Naive thymus-derived CD4-positive, alpha-beta T cell (primary cell): Measurements from ENCODE around the gene SMPD3. TPM values are rescaled to one million over a fixed set of nuclear protein-coding genes. Genes with fewer than 3 reads are reported as not detected.

Experiments used
- ATAC-seq: fragments of 150-1000 bp; cut with Tn5 transposase; 2 replicates; pipeline ENCODE4 v1.10.0; 2021; ENCODE audit warnings: mild to moderate bottlenecking, moderate library complexity
- CTCF ChIA-PET: fragments of 350-600 bp; sonication (Branson Sonifier 250); formaldehyde crosslinking; loops from one replicate; lab custom pipeline; 2021; ENCODE audit warnings: antibody characterized with exemption; lab: Charles Lee
- POLR2A ChIA-PET: fragments of 350-600 bp; sonication (Branson Sonifier 250); formaldehyde crosslinking; loops from one replicate; lab custom pipeline; 2021; ENCODE audit warnings: antibody characterized with exemption, inconsistent platforms; lab: Charles Lee
- DNase-seq, 9 donors: peaks; one replicate each; pipeline versions ENCODE4 v3.0.0 to v3.0.0-alpha.2; 2020 to 2022; ENCODE audit warnings: mixed read lengths in 1 of 9
- H3K27ac ChIP-seq: one replicate; pipeline ENCODE4 v1.7.0; 2013; ENCODE audit warnings: mild to moderate bottlenecking, low read depth, low read length, moderate library complexity
- H3K27me3 ChIP-seq, 2 donors: one replicate each; pipeline ENCODE4 v1.7.0; 2013; ENCODE audit warnings: low read length in 2 of 2, mild to moderate bottlenecking in 2 of 2, moderate library complexity in 2 of 2; ENCODE audit not compliant: control insufficient read depth in 2 of 2, insufficient read depth in 2 of 2
- H3K36me3 ChIP-seq, 3 experiments: 1 replicate in 2 of 3; 2 replicates in 1 of 3; pipeline ENCODE4 v1.7.0; 2013; ENCODE audit warnings: low read length in 3 of 3, mild to moderate bottlenecking in 3 of 3, moderate library complexity in 1 of 3; ENCODE audit not compliant: insufficient read depth in 3 of 3, control insufficient read depth in 2 of 3
- H3K4me1 ChIP-seq, 2 donors: one replicate each; pipeline ENCODE4 v1.7.0; 2013; ENCODE audit warnings: low read length in 2 of 2, mild to moderate bottlenecking in 2 of 2, moderate library complexity in 1 of 2; ENCODE audit not compliant: control insufficient read depth in 2 of 2, insufficient read depth in 2 of 2
- H3K4me3 ChIP-seq: 2 replicates; pipeline ENCODE4 v1.7.0; 2013; ENCODE audit warnings: mild to moderate bottlenecking, low read length
- H3K9me3 ChIP-seq, 3 experiments: 1 replicate in 2 of 3; 2 replicates in 1 of 3; pipeline ENCODE4 v1.7.0; 2013; ENCODE audit warnings: low read length in 3 of 3; ENCODE audit not compliant: control insufficient read depth in 2 of 3
- H3K27ac Mint-ChIP-seq, 9 donors: one replicate each; pipeline ENCODE4 v1.8.0; 2020 to 2022; ENCODE audit warnings: mixed read lengths in 9 of 9, mild to moderate bottlenecking in 8 of 9, moderate library complexity in 5 of 9, inconsistent platforms in 2 of 9
- H3K27me3 Mint-ChIP-seq, 5 donors: one replicate each; pipeline ENCODE4 v1.8.0; 2021 to 2022; ENCODE audit warnings: mixed read lengths in 5 of 5, mild to moderate bottlenecking in 1 of 5
- H3K36me3 Mint-ChIP-seq, 5 donors: one replicate each; pipeline ENCODE4 v1.8.0; 2020 to 2022; ENCODE audit warnings: mixed read lengths in 5 of 5, mild to moderate bottlenecking in 3 of 5, inconsistent platforms in 1 of 5
- H3K4me1 Mint-ChIP-seq, 7 donors: one replicate each; pipeline ENCODE4 v1.8.0; 2020 to 2022; ENCODE audit warnings: mixed read lengths in 7 of 7, mild to moderate bottlenecking in 3 of 7, inconsistent platforms in 1 of 7
- H3K4me3 Mint-ChIP-seq, 10 donors: one replicate each; pipeline ENCODE4 v1.8.0; 2020 to 2022; ENCODE audit warnings: mild to moderate bottlenecking in 10 of 10, mixed read lengths in 10 of 10, moderate library complexity in 6 of 10, inconsistent platforms in 2 of 10
- H3K9me3 Mint-ChIP-seq, 11 donors: one replicate each; pipeline ENCODE4 v1.8.0; 2020 to 2022; ENCODE audit warnings: mixed read lengths in 11 of 11, mild to moderate bottlenecking in 4 of 11, inconsistent platforms in 1 of 11, moderate library complexity in 1 of 11
- intact Hi-C, 2 donors: fragments of 100-400 bp; cut with micrococcal nuclease; formaldehyde crosslinking; loops; one replicate each; pipeline ENCODE4 v1.15.1; 2023
- polyA plus RNA-seq, 2 donors: library from polyadenylated mRNA; unstranded; fragments of 300-500 nt; fragmentation: Illumina TruSeq; gene quantifications; one replicate each; pipeline ENCODE4 v1.2.3, GENCODE V29; 2021
- total RNA-seq, 6 experiments: library from RNA in 5 of 6; stranded (reverse) in 5 of 6; gene quantifications; 1 replicate in 5 of 6; 2 replicates in 1 of 6; pipeline ENCODE4 v1.2.3 and lab custom pipeline; 2021 to 2026

Gene SMPD3
- total and polyA plus RNA-seq, 7 experiments from 2014 or later = 0.32 to 6.1 (median 1.8) TPM

GRCh38 chr16:68368301-68368888, 79.9 kb downstream of the SMPD3 start:
- no peaks in the 10 kb centered on the region for H3K36me3 ChIP-seq
- CTCF ChIA-PET = interaction anchor here (1.5 kb wide), 1 partner anchor 13 kb away, joined by 5 read pairs; no protein-coding TSS in a partner anchor
- no peak overlapping the region for H3K4me3 ChIP-seq
- intact Hi-C loops = loop anchor here in 1 of 2 donors (5.0 kb wide), 1 partner anchor 49 kb away; no protein-coding TSS in a partner anchor
- peaks cover 39 to 58% (median 48%) of the 10 kb centered on the region in 7 donors for H3K4me1 Mint-ChIP-seq
- H3K36me3 Mint-ChIP-seq = no peaks in the 10 kb centered on the region
- peaks cover 0 to 47% (median 0%) of the 10 kb centered on the region in 5 donors for H3K27me3 Mint-ChIP-seq
- peak in 2 of 9 donors; percentile 22 to 41 for DNase-seq
- peak; percentile 35 for ATAC-seq
- H3K27ac Mint-ChIP-seq = peak overlapping the region in 3 of 9 donors; percentile 26 to 72 (median 66)
- no peaks in the 10 kb centered on the region for H3K9me3 Mint-ChIP-seq
- H3K27me3 ChIP-seq = no peaks in the 10 kb centered on the region
- peaks cover 23 to 51% of the 10 kb centered on the region in 2 donors for H3K4me1 ChIP-seq
- POLR2A ChIA-PET = interaction anchor here (0.6 to 1.3 kb wide), 3 partner anchors 50 to 115 kb away, joined by 3 read pairs; no protein-coding TSS in a partner anchor
- peak overlapping the region; percentile 51 to 74 (median 64) for H3K4me3 Mint-ChIP-seq
- H3K9me3 ChIP-seq = no peaks in the 10 kb centered on the region
- H3K27ac ChIP-seq = no peak overlapping the region

GRCh38 chr16:68367891-68368290, 80.4 kb downstream of the SMPD3 start:
- Mint-ChIP-seq H3K36me3 (peaks cover 0 to under 1% (median 0%) of the 10 kb centered on the region in 5 donors), H3K4me1 (peaks cover 39 to 58% (median 48%) of the 10 kb centered on the region in 7 donors), H3K9me3 (no peaks in the 10 kb centered on the region), H3K4me3 (peak overlapping the region in 4 of 10 donors; percentile 51 to 73 (median 61)), H3K27me3 (peaks cover 0 to 42% (median 0%) of the 10 kb centered on the region in 5 donors), H3K27ac (peak overlapping the region in 3 of 9 donors; percentile 14 to 66 (median 26))
- H3K27ac ChIP-seq = no peak overlapping the region
- ChIA-PET POLR2A (no interaction called here), CTCF (interaction anchor here (1.5 kb wide), 1 partner anchor 13 kb away, joined by 5 read pairs; no protein-coding TSS in a partner anchor)
- no peaks in the 10 kb centered on the region for H3K36me3 ChIP-seq
- H3K4me1 ChIP-seq = peaks cover 23 to 51% of the 10 kb centered on the region in 2 donors
- DNase-seq (no peak), ATAC-seq (no peak)
- no peaks in the 10 kb centered on the region for H3K27me3 ChIP-seq
- no peak overlapping the region for H3K4me3 ChIP-seq
- H3K9me3 ChIP-seq = no peaks in the 10 kb centered on the region
- intact Hi-C loops = loop anchor here (1.0 to 5.0 kb wide), 4 partner anchors 12 to 142 kb away; partner anchors contain the start of gene SMPD3 (in 1 of the 2)

DNA sequence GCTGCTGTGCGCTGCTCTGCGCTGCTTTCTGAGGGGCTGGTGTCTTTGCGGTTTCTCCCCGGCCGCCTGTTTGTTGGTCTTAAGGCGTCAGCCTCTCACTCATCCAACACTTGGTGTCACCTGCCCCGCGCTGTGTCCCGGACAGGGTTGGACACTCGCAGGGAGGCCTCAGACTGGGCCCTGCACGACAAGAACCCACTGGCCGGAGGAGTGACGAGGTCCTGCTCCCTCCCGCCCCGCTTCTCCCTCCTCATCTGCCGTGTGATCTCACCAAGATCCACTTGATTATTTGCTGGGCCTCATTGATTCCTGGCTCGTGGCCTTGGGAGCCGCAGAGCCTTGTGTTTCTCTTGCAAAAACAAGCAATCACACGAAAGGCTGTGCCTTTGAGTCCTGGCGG, 80.9 kb downstream of the SMPD3 start:
- ATAC-seq (no peak), DNase-seq (no peak)
- Histone ChIP-seq H3K4me1 (peaks cover 23 to 51% of the 10 kb centered on the region in 2 donors), H3K27me3 (no peaks in the 10 kb centered on the region), H3K9me3 (no peaks in the 10 kb centered on the region), H3K27ac (no peak overlapping the region), H3K36me3 (no peaks in the 10 kb centered on the region), H3K4me3 (no peak overlapping the region)
- intact Hi-C loops = loop anchor here (1.0 to 5.0 kb wide), 4 partner anchors 11 to 143 kb away; partner anchors contain the start of gene SMPD3 (in 1 of the 2)
- Mint-ChIP-seq H3K27ac (no peak overlapping the region), H3K9me3 (no peaks in the 10 kb centered on the region), H3K4me1 (peaks cover 39 to 58% (median 48%) of the 10 kb centered on the region in 7 donors), H3K4me3 (peak overlapping the region in 2 of 10 donors; percentile 45 to 73), H3K27me3 (peaks cover 0 to 37% (median 0%) of the 10 kb centered on the region in 5 donors), H3K36me3 (peaks cover 0 to 2% (median 0%) of the 10 kb centered on the region in 5 donors)
- CTCF ChIA-PET = no interaction called here
- POLR2A ChIA-PET = no interaction called here

GRCh38 chr16:68367030-68367429, 81.3 kb downstream of the SMPD3 start:
- intact Hi-C loops = loop anchor here (1.0 to 5.0 kb wide), 4 partner anchors 11 to 143 kb away; partner anchors contain the start of gene SMPD3 (in 1 of the 2)
- Histone ChIP-seq H3K27ac (no peak overlapping the region), H3K4me1 (peaks cover 23 to 51% of the 10 kb centered on the region in 2 donors), H3K4me3 (no peak overlapping the region), H3K9me3 (no peaks in the 10 kb centered on the region), H3K27me3 (no peaks in the 10 kb centered on the region), H3K36me3 (no peaks in the 10 kb centered on the region)
- Mint-ChIP-seq H3K4me3 (peak overlapping the region in 2 of 10 donors; percentile 51 to 58), H3K9me3 (no peaks in the 10 kb centered on the region), H3K27me3 (peaks cover 0 to 34% (median 0%) of the 10 kb centered on the region in 5 donors), H3K36me3 (peaks cover 0 to 2% (median 0%) of the 10 kb centered on the region in 5 donors), H3K27ac (peak overlapping the region in 2 of 9 donors; percentile 3 to 70), H3K4me1 (peaks cover 39 to 58% (median 48%) of the 10 kb centered on the region in 7 donors)
- ATAC-seq (no peak), DNase-seq (peak in 5 of 9 donors; percentile 31 to 50 (median 38))
- ChIA-PET POLR2A (no interaction called here), CTCF (interaction anchor here (0.7 kb wide), 1 partner anchor 89 kb away, joined by 3 read pairs; no protein-coding TSS in a partner anchor)

- POLR2A ChIA-PET = no interaction called here
- intact Hi-C loops = loop anchor here in 1 of 2 donors (2.0 to 5.0 kb wide), 2 partner anchors 51 to 83 kb away; partner anchors contain the start of gene SMPD3
- DNase-seq = no peak
- H3K4me1 Mint-ChIP-seq = peaks cover 39 to 56% (median 48%) of the 10 kb centered on the region in 7 donors
- H3K36me3 ChIP-seq = no peaks in the 10 kb centered on the region
- H3K27me3 ChIP-seq = no peaks in the 10 kb centered on the region
- H3K9me3 ChIP-seq = no peaks in the 10 kb centered on the region
- peaks cover 0 to 2% (median 0%) of the 10 kb centered on the region in 5 donors for H3K36me3 Mint-ChIP-seq
- CTCF ChIA-PET = interaction anchor here (0.7 kb wide), 1 partner anchor 90 kb away, joined by 3 read pairs; no protein-coding TSS in a partner anchor
- no peak overlapping the region for H3K4me3 ChIP-seq
- no peak overlapping the region for H3K27ac ChIP-seq
- no peaks in the 10 kb centered on the region for H3K9me3 Mint-ChIP-seq
- H3K4me1 ChIP-seq = peaks cover 23 to 43% of the 10 kb centered on the region in 2 donors
- peak overlapping the region in 1 of 9 donors; percentile 73 for H3K27ac Mint-ChIP-seq
- H3K4me3 Mint-ChIP-seq = peak overlapping the region in 1 of 10 donors; percentile 48
- peaks cover 0 to 29% (median 0%) of the 10 kb centered on the region in 5 donors for H3K27me3 Mint-ChIP-seq
- no peak for ATAC-seq
These were observed 82.2 kb downstream of the SMPD3 start for GRCh38 chr16:68366062-68366461.

DNA sequence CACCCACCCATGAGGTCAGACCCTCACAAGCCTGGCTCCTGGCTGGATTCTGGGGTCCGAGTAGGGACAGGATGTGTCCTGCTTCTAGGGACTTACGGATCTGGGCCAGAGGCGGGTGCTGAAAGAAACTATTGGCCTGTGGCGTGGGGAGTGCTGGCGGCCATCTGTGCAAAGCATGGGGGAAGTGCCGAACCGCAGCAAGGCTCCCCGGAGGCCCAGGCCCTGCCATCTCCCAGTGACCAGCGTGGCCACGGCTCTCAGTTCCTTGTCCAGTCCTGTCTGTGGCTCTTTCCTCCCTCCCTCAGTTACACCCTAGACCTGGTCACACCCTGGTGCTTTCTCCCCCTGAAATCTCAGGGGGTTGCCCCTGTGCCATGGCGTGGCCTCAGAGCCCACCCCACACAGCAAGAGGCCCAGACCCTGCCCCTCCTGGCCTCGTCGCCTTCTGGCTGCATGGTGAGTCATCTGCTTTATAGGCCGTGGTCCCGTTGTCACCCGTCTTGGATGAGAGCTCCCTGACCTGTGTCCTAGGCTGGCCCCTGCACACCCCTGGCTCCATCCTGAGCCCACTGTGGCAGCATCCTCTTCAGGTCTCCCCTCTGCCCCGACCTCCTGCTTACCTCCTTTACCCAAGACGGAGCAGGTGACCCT, 83.0 kb downstream of the SMPD3 start:
- intact Hi-C loops = loop anchor here in 1 of 2 donors (5.0 kb wide), 1 partner anchor 52 kb away; no protein-coding TSS in a partner anchor
- POLR2A ChIA-PET = interaction anchor here (0.5 kb wide), 1 partner anchor 63 kb away, joined by 3 read pairs; no protein-coding TSS in a partner anchor
- H3K4me3 Mint-ChIP-seq = no peak overlapping the region
- no peak for ATAC-seq
- peaks cover 34 to 50% (median 43%) of the 10 kb centered on the region in 7 donors for H3K4me1 Mint-ChIP-seq
- Histone ChIP-seq H3K36me3 (no peaks in the 10 kb centered on the region), H3K27me3 (no peaks in the 10 kb centered on the region), H3K27ac (no peak overlapping the region), H3K9me3 (no peaks in the 10 kb centered on the region), H3K4me1 (peaks cover 18 to 36% of the 10 kb centered on the region in 2 donors), H3K4me3 (no peak overlapping the region)
- H3K9me3 Mint-ChIP-seq = no peaks in the 10 kb centered on the region
- H3K27me3 Mint-ChIP-seq = peaks cover 0 to 24% (median 0%) of the 10 kb centered on the region in 5 donors
- no peak for DNase-seq
- no peak overlapping the region for H3K27ac Mint-ChIP-seq
- CTCF ChIA-PET = no interaction called here
- H3K36me3 Mint-ChIP-seq = peaks cover 0 to 6% (median 4%) of the 10 kb centered on the region in 5 donors
